ENCODE results near the gene CCDC86.

Gene CCDC86

DNA sequence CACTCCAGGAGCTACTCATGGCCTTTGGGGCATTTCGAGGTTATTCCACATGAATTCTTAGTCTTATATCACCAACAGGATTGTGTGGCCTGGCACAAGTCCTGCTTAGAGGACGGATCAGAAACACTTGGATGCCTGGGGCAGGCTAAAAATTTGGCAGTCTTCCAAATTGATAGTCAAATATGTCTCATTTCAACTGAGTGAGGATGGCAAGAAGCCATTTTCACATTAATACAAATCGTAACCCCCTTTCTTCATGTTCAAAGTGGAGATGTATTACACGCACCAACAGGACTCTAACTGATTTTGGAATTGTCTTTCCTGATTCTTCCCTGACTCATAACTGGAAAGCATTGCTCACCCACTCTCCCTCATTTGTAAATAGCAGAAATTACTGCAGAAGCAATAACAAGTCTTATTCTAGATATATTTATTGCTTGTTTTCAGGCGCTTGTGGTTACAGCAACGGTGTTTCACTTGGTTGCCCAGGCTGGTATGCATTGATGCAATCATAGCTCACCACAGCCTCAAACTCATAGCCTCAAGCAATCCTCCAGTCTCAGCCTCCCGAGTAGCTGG lies 10.3 kb upstream of the CCDC86 start:
- DNase-seq, result no peak

DNA sequence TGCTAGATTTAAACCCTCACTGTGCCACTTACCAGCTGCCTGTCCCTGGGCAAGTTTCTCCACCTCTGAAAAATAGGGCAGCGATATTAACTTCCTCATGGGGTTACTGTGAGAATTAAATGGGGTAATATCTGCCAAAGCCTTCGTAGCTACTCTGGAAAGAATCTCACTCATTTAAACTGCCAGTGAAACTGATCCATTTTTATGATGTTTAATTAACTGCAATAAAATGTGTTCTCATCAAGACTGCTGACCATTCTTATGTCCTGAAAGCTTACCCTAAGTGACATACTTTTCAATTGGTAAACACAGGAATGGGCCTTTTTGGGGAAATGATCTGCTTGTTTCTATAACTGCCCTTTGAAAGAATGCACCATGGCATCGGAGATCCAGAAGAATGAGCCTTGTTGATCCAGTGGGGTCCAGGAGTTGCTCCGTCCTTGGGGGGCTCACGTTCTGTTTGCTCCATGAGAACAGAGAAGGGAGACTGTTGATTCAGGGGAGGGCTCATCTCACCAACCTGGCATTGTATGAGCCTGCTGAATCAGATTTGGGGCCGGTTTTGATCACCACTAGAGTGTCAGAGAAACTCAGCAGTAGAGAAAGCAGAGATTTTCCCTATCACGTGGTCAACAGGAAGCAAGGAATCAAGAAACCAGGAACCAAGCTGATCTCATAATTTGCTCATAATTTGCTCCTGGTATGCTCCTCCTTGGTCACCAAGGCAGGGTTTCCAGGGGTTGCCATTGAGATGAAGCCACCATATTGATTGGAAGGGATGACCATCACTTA lies 7.0 kb upstream of the CCDC86 start:
- no peak for DNase-seq

DNA sequence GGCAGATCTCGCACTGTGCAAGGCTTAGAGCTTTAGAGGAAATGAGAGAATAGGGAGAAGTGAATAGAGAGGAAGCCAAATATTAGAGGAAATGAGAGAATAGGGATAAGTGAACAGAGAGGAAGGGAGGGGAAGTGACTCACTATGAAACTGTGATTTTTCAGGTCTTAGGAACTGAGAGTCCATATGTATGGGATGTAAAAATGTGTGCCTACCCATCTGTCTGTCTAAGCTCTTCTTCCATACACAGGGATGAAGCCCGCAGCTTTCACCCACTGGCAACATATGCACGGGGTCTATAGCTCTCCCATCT lies 6.4 kb upstream of the CCDC86 start:
- no peak for DNase-seq

DNA sequence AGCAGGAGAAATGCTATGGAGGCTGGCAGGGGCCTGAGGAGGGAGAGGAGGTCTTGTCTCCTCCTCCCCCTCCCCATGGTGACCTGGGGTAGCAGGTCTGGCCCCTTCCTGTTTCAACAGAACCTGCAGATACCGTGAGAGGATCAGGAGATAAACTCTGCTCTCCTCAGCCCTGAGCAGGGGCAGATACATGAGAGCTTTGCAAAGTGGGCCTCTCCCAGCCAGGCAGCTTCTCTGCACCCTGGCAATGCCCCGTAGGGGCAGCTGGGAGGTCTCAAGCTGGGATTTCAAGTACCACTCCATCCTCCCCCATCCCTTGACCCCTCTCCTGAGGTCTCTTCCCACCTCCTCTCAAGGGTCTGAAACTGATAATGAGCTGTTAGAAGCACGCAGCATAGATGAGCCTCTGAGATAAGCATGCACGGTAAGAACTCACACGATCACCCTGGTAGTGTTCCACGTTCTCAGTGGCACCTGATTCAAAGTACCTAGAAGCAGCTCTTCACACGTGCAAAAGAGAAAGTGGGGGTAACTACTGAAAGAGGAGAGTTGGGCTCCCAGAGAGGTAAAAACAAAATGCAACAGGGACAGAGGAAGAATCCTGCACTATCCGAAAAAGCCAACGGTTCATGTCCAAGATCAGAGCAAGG lies 4.9 kb upstream of the CCDC86 start:
- DNase-seq, result no peak

DNA sequence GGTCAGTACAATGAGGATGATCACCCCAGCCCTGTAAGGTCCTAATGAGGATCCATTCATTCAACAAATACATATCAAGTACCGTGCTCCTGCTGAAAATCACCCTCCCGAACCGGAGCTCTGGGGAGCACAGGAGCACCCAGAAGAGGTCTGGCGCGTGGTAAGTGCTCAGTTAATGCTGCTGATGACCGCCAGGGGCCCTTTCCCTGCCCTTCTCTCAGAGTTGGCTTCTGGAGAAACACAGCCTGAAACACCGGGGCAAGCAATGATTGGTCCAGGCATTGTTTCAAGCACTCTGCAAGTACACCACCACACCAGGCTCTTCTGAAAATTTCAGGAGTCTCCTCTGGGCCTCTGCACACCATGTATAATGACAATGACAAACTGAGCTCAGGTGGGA lies 3.8 kb upstream of the CCDC86 start:
- no peak for DNase-seq

DNA sequence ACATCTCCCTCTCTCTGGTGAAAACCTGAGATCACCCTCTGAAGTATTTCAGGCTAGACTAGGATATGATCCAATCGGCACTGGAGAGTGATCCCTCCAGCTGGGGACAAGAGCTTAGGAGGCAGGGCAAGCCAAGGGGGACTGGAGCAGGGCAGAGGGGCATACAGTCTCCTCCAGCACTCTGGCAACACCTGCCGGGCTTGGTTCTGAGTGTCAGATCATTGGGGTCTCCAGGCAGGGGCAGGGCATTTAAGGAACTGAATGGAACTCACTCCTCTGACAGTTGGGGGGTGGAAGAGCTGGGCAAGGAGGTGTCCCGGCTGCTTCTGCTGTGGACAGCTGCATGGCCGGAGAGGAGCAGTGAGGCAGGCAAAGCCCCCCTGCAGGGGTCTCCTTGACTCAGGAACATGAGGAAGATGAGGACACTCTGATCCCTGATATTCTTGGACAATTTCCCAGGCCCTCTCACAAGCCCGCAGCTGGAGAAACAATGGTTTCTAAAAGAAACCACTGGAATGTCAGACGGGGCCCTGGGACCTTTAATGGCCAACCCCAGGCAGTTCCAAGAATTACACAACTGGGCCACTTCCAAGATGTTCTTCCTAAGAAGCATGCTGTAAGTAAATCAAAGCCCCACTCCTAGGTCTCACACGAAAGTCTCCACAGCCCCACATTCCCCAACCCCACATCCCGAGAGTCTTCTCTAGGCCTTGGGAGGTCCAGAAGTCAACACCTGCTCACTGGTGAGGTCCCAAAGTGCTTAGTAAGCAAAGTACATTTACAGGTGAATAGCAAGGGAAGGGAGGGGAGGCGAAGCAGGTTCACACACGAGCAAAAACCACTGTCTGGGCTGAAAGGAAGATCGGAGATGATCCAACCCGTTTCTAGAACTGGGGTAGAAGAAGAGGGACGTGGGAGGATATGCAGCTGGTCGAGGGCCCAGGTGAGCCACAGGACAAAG lies 1.2 kb upstream of the CCDC86 start:
- no peak for DNase-seq

DNA sequence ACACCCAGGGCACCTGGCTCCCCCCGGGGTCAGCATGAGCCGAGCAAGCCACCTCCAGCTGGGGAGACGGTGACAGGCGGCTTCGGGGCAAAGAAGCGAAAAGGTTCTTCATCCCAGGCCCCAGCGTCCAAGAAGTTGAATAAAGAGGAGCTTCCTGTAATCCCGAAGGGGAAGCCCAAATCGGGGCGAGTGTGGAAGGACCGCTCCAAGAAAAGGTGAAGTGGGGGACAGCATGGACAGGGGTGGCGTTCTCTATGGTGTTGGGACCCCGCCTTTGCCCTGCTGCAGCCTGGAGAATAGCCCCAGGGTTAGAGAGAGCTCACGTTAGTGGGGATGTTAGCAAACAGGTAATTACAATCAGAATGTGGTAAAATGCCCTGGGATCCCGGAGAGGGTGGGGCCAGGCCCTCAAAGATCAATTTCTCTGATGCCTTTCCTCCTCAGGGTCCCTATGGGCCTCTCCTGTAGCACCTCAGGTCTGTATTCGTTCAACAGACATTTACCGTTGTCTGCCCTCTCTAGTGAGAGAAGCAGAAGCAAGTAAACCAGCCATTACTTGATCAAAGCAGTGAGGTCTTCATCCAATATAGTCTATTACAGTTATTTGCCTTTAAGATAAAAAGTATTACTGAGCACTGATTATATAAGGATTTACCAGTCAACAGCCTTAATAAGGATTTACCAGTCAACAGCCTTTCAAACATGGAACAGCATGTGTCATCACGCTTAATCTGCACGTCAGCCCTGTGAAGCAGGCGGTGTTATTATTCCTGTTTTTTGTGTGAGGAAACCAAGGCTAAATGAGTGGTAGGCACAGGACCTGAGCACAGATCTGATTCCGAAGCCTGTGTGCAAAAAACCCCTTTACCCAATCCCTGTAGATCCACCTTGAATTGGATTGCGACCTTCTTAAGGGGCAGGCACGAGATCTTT lies 1.0 kb downstream of the CCDC86 start:
- DNase-seq, result no peak

DNA sequence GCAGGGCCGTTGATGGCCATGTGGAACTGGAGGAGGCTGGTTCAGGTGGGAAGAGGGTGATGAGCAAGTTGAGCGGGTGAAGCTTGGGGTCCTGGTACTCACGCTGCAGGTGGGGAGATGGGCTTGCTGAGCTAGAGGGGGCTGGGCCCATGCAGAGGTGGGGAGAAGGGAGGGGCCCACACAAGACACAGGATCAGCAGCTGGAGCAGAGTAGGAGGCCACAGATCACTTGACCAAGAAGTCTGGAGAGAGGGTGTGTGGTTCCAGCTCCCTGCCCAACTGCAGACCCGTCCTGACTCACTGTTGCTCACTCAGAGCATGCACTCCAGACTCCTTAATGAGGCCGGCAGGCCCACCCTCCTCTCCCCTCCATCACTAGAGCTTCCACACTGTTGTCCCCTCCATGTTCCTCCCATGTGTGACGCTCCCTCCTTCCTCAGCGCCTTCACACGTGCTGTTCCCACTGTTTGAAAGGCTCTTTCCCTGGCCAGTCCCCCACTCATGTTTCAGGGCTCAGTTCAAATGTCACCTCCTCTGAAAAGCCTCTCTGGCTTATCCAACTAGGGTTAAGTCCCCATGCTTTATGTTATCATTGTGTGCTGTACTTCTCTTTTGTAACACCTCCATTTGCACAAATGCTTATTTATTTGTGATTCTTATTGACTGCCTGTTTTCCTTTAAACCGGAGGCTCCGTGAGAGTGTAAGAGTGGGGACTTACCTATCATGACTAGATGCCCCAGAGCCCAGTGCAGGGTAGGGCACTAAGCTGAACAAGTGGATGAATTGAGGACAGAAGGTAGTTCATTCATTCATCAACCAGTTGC lies 2.3 kb downstream of the CCDC86 start:
- no peak for DNase-seq

DNA sequence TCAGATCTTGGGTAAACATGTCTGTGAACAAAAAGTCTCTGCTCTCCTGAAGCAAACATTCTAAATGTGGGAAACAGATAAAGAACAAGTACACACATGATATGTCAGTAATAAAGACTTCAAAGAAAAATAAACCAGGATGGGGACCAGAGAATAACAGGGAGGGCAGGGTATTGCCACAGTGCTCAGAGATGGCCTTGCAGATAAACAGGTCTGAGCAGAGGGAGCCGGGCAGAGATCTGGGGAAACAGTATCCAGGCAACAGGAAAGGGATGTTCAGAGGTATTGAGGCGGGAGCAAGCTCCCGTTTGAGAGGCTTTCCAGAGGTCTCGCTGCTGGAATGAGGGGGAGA lies 2.9 kb downstream of the CCDC86 start:
- DNase-seq, result no peak

DNA sequence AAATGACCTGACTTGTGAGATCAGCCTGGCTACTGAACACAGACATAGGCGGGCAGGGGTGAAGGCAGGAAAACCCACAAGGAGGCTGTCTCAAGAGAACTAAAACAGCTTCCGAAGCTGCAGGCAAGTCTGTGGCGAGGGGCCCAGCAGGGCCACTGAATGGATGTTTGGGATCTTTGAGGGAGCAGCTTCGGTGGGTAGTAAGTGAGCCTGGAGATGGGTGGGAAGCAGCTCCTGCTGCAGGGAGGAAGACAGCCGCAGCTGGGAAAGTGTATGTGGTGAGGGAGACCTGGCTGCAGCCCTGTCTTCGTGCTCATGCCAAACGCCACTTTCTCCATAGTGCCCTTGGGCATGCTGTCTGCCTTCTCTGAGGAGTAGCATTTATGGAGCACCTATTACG lies 3.4 kb downstream of the CCDC86 start:
- DNase-seq, result no peak

DNA sequence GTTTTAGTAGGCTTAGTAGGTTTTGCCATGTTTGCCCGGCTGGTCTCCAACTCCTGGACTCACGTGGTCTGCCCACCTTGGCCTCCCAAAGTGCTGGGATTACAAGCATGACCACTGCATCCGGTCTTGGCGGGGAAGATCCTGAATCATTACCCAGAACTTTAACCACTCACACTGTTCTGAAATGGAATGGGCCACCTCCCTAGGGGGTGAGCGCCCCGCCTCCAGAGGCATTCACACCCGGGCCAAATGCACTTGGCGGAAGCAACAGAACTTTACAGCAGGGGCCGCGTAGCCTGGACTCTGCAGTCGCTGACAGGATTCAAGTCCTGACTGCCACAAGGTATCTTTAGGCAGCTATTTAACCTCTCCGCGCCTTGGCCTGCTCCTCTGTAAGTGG lies 5.4 kb downstream of the CCDC86 start:
- DNase-seq, result no peak

DNA sequence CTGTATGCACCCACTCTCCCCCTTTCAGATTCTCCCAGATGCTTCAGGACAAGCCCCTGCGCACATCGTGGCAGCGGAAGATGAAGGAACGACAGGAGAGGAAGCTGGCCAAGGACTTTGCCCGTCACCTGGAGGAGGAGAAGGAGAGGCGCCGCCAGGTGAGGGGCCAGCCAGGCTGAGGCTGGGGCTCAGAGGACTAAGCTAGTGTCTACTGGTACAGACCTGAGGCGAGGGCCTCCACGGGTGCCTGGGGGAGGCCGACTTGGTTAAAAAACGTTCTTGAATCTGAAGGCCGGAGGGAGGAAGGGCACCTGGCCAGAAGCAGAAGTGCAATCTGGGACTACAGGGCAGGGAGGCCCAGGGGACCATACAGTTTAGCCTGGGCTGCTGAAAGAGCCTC lies 6.0 kb downstream of the CCDC86 start:
- DNase-seq, result no peak

DNA sequence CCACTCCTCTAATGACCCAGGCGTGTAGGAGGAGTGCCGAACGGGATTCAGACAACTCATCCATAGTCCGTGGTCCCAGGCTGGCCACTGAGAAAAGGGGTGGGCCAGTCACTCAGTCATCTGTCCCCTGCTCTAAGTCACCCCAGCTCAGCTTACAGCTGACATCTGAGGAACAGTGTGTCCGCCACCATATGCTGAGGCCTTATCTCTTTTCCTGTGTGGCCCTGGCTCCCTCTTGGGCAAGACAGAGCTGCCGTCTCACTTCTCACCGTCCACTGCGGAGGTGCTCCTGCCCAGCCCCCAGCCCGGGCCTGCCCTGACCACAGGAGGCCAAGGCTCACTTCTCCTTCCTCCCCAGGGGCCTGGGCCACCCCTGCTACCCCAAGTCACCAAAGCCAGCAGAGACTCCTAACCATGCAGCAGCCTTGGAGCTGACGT lies 6.8 kb downstream of the CCDC86 start:
- no peak for DNase-seq

DNA sequence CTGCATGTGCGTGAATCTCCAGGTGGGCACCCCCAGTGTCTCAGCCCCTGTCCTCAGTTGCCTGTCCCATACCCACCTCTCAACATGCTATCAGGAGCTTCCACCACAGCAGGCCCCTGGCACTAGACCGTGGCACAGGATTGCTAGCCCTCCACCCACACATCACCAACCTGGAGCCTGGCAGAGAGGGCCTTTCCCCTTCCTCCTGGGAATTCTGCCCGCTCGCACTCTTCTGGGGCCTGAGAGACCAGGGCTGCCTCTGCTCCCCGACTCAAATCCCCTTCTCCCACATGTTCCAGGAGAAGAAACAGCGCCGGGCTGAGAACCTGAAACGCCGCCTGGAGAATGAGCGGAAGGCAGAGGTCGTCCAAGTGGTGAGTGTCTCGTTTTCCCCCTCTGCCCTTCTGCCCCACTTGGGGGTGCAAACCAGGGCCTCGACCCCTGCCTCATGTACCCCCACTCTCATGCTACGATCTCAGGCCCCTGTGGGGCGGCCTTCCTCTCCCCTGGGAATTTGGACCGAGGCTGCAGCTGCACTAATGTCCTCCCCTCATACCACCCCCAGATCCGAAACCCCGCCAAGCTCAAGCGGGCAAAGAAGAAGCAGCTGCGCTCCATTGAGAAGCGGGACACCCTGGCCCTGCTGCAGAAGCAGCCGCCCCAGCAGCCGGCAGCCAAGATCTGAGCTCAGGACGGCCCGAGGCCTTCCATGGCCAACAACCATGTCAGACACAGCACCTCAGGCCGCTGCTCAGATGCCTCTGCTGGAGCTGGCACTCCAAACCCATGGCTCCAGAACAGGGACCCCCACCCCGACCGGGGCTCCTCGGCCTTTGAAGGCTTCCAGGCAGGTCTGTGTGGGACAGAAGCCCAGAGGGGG lies 8.0 kb downstream of the CCDC86 start:
- DNase-seq, result no peak

DNA sequence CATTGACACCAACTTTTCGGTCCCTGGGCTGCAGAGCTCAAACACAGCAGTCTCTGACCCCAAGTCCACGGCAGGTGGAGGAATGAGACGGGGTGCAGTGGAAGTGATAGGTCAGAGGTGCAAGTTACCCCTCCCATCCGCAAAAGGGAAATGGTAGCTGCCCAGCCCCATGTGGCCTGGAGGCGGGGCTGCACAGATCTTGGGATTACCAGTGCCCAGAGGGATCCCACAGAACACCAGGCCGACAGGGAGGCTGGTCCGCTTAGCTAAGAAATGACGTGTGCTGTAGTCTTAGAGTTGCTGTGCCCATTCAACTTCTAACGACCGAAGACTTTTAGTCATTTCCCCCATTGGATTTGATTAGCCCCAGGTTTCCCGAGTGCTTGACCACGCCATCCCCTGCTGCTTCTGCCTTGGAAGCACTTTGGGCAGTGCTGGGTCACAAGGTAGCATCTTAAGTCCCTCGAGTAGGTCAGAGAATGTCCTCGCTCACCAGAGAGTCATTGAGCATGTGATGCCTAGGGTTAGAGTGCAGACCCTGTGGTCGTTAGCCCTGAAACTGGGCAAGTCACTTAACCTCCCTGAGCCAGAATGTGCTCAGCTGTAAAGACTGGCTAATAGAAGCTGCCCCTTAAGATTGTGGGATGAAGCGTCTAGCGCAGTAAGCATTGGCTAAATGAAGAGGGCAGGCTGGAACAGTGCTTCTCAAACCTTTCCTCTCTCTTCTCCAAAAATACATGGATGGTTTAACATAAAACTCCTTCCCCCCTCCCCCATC lies 9.6 kb downstream of the CCDC86 start:
- no peak for DNase-seq

DNA sequence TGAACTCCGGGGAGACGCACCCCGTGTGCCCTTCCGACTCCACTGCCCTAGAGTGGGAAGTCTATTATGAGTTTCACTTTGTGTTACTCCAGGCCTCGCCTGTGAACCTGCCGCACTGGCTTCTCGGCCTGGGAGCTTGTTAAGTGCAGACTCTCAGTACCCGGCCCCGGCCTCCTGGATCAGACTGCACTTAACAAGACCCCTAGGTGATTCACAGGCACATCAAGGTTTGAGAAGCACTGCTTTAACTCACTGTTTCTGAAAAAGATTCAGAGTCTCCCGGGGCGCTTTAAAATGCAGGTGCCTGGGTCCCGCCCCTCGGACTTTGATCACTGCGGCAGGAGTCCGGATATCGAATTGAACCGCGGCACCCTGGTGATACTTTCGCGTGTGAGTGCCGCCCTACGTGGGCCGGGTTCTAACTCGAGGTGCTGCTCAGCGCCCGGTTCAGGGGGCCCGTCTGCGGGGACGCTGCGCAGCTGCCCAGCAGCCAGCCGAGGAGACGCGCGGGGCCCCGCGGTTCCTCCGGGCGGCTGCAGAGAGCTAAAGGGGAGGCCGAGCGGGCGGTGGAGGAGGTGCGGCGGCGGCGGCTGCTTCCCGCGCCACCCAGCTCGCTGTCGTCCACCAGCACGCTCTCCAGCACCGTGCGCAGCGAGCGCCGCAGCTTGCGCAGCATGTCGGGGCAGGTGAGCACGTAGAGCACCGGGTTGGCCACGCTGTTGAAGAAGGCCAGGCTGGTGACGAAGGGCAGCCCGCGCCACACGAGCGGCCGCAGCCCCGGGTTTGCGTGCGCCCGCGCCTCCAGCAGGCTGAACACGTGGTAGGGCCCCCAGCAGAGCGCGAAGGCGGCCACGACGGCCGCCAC lies 10.4 kb downstream of the CCDC86 start:
- no peak for DNase-seq

DNA sequence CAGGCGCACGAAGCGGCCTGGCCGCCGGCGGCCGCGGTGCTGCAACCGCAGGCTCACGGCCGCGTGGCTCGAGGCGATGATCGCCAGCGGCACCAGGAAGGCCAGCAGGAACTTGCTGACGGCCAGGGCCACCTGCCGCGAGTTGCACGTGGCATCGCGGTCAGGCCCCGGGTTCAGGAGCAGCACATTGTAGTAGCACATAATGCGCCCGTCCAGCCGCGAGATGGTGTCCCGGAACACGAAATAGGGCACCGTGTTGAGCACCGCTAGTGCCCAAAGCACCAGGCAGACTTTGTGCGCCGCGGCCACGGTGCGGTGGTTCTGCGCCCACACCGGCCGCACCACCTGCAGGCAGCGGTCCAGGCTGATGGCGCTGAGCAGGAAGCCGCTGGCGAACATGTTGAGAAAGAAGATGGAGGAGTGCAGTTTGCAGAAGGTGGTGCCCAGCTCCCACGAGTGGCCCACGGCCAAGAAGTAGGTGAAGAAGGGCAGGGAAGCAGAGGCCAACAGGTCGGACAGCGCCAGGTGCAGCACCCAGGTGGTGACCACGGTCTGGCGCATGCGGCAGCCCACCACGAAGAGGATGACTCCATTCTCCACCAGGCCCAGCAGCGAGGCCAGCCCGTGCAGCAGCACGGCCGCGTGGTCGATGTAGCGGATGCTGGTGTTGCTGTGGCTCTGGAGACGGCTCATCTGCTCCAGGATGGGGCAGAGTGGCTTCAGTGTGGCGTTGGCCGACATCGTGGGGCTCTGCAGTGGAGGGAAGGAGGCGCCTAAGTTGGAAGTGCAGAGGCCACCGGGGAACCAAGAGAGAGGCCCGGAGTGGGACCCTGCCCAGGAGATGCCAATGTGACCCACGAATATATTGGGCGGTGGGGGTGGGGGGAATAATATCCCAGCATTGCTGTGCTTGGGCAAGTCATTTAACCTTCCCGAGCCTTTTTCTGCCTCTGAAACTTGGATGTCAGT lies 11.4 kb downstream of the CCDC86 start:
- DNase-seq, result no peak
